ENCODE measurements around the gene ADM2. TPM values are rescaled to one million over a fixed set of nuclear protein-coding genes. Genes with fewer than 3 reads are reported as not detected.

Gene ADM2
- total and polyA plus RNA-seq, 4 donors = 0.06 to 0.15 (median 0.11) TPM

GRCh38 chr22:50490531-50491308, 9.4 kb downstream of the ADM2 start:
- Histone ChIP-seq H3K27me3 (ENCODE audit: control insufficient read depth, insufficient read depth, low read length) (no peaks in the 10 kb centered on the region), H3K4me1 (ENCODE audit: control insufficient read depth, insufficient read depth, low read length) (no peaks in the 10 kb centered on the region), H3K4me3 (ENCODE audit: low read depth, low read length) (no peak overlapping the region), H3K36me3 (ENCODE audit: control insufficient read depth, insufficient read depth, low read length) (no peaks in the 10 kb centered on the region), H3K9me3 (ENCODE audit: control insufficient read depth, insufficient read depth, low read length) (no peaks in the 10 kb centered on the region), H3K27ac (ENCODE audit: low read depth, low read length) (no peak overlapping the region)
- 83% methylated on average over 24 of the region's 27 CpGs for WGBS (ENCODE audit: insufficient coverage)
- DNase-seq (ENCODE audit: low read depth in 4 of 6, low spot score in 6 of 6) = no peak

GRCh38 chr22:50497093-50497492, 15.8 kb downstream of the ADM2 start:
- Histone ChIP-seq H3K4me3 (ENCODE audit: low read depth, low read length) (no peak overlapping the region), H3K36me3 (ENCODE audit: control insufficient read depth, insufficient read depth, low read length) (peaks cover 5% of the 10 kb centered on the region), H3K9me3 (ENCODE audit: control insufficient read depth, insufficient read depth, low read length) (no peaks in the 10 kb centered on the region), H3K27ac (ENCODE audit: low read depth, low read length) (no peak overlapping the region), H3K27me3 (ENCODE audit: control insufficient read depth, insufficient read depth, low read length) (no peaks in the 10 kb centered on the region), H3K4me1 (ENCODE audit: control insufficient read depth, insufficient read depth, low read length) (peaks cover under 1% of the 10 kb centered on the region)
- DNase-seq (ENCODE audit: low read depth in 4 of 6, low spot score in 6 of 6) = no peak
- WGBS (ENCODE audit: insufficient coverage) = 68% methylated on average over 2 of the region's 6 CpGs

GRCh38 chr22:50498322-50498890, 17.1 kb downstream of the ADM2 start:
- no peaks in the 10 kb centered on the region for H3K9me3 ChIP-seq (ENCODE audit: control insufficient read depth, insufficient read depth, low read length)
- no peaks in the 10 kb centered on the region for H3K27me3 ChIP-seq (ENCODE audit: control insufficient read depth, insufficient read depth, low read length)
- 13% methylated on average over 11 of the region's 13 CpGs for WGBS (ENCODE audit: insufficient coverage)
- H3K27ac ChIP-seq (ENCODE audit: low read depth, low read length) = no peak overlapping the region
- H3K4me1 ChIP-seq (ENCODE audit: control insufficient read depth, insufficient read depth, low read length) = peaks cover 11% of the 10 kb centered on the region
- peaks cover 18% of the 10 kb centered on the region for H3K36me3 ChIP-seq (ENCODE audit: control insufficient read depth, insufficient read depth, low read length)
- peak in 2 of 6 donors; percentile 53 to 61 for DNase-seq (ENCODE audit: low read depth in 4 of 6, low spot score in 6 of 6)
- no peak overlapping the region for H3K4me3 ChIP-seq (ENCODE audit: low read depth, low read length)

GRCh38 chr22:50500452-50500851, 19.1 kb downstream of the ADM2 start:
- H3K27ac ChIP-seq (ENCODE audit: low read depth, low read length) = no peak overlapping the region
- no peaks in the 10 kb centered on the region for H3K9me3 ChIP-seq (ENCODE audit: control insufficient read depth, insufficient read depth, low read length)
- peaks cover 38% of the 10 kb centered on the region for H3K36me3 ChIP-seq (ENCODE audit: control insufficient read depth, insufficient read depth, low read length)
- 88% methylated on average over 9 of the region's 12 CpGs for WGBS (ENCODE audit: insufficient coverage)
- H3K4me1 ChIP-seq (ENCODE audit: control insufficient read depth, insufficient read depth, low read length) = peaks cover 11% of the 10 kb centered on the region
- no peak for DNase-seq (ENCODE audit: low read depth in 4 of 6, low spot score in 6 of 6)
- no peak overlapping the region for H3K4me3 ChIP-seq (ENCODE audit: low read depth, low read length)
- H3K27me3 ChIP-seq (ENCODE audit: control insufficient read depth, insufficient read depth, low read length) = no peaks in the 10 kb centered on the region

GRCh38 chr22:50502096-50502495, 20.8 kb downstream of the ADM2 start:
- no peak for DNase-seq (ENCODE audit: low read depth in 4 of 6, low spot score in 6 of 6)
- Histone ChIP-seq H3K27me3 (ENCODE audit: control insufficient read depth, insufficient read depth, low read length) (no peaks in the 10 kb centered on the region), H3K36me3 (ENCODE audit: control insufficient read depth, insufficient read depth, low read length) (peaks cover 51% of the 10 kb centered on the region), H3K27ac (ENCODE audit: low read depth, low read length) (no peak overlapping the region), H3K4me3 (ENCODE audit: low read depth, low read length) (no peak overlapping the region), H3K9me3 (ENCODE audit: control insufficient read depth, insufficient read depth, low read length) (no peaks in the 10 kb centered on the region), H3K4me1 (ENCODE audit: control insufficient read depth, insufficient read depth, low read length) (peaks cover 24% of the 10 kb centered on the region)
- 87% methylated on average over 6 of the region's 6 CpGs for WGBS (ENCODE audit: insufficient coverage)

GRCh38 chr22:50502628-50503474, 21.5 kb downstream of the ADM2 start:
- no peaks in the 10 kb centered on the region for H3K9me3 ChIP-seq (ENCODE audit: control insufficient read depth, insufficient read depth, low read length)
- peak in 1 of 6 donors; percentile 38 for DNase-seq (ENCODE audit: low read depth in 4 of 6, low spot score in 6 of 6)
- no peaks in the 10 kb centered on the region for H3K27me3 ChIP-seq (ENCODE audit: control insufficient read depth, insufficient read depth, low read length)
- no peak overlapping the region for H3K4me3 ChIP-seq (ENCODE audit: low read depth, low read length)
- peaks cover 51% of the 10 kb centered on the region for H3K36me3 ChIP-seq (ENCODE audit: control insufficient read depth, insufficient read depth, low read length)
- peak overlapping the region; percentile 36 for H3K27ac ChIP-seq (ENCODE audit: low read depth, low read length)
- peaks cover 26% of the 10 kb centered on the region for H3K4me1 ChIP-seq (ENCODE audit: control insufficient read depth, insufficient read depth, low read length)
- 82% methylated on average over 22 of the region's 24 CpGs for WGBS (ENCODE audit: insufficient coverage)

GRCh38 chr22:50503475-50504145, 22.3 kb downstream of the ADM2 start:
- Histone ChIP-seq H3K27me3 (ENCODE audit: control insufficient read depth, insufficient read depth, low read length) (no peaks in the 10 kb centered on the region), H3K4me1 (ENCODE audit: control insufficient read depth, insufficient read depth, low read length) (peaks cover 26% of the 10 kb centered on the region), H3K36me3 (ENCODE audit: control insufficient read depth, insufficient read depth, low read length) (peaks cover 51% of the 10 kb centered on the region), H3K27ac (ENCODE audit: low read depth, low read length) (no peak overlapping the region), H3K9me3 (ENCODE audit: control insufficient read depth, insufficient read depth, low read length) (no peaks in the 10 kb centered on the region), H3K4me3 (ENCODE audit: low read depth, low read length) (no peak overlapping the region)
- DNase-seq (ENCODE audit: low read depth in 4 of 6, low spot score in 6 of 6) = no peak
- 97% methylated on average over 14 of the region's 26 CpGs for WGBS (ENCODE audit: insufficient coverage)

- Histone ChIP-seq H3K27ac (ENCODE audit: low read depth, low read length) (no peak overlapping the region), H3K36me3 (ENCODE audit: control insufficient read depth, insufficient read depth, low read length) (peaks cover 51% of the 10 kb centered on the region), H3K27me3 (ENCODE audit: control insufficient read depth, insufficient read depth, low read length) (no peaks in the 10 kb centered on the region), H3K9me3 (ENCODE audit: control insufficient read depth, insufficient read depth, low read length) (no peaks in the 10 kb centered on the region), H3K4me3 (ENCODE audit: low read depth, low read length) (no peak overlapping the region), H3K4me1 (ENCODE audit: control insufficient read depth, insufficient read depth, low read length) (peaks cover 26% of the 10 kb centered on the region)
- DNase-seq (ENCODE audit: low read depth in 4 of 6, low spot score in 6 of 6) = no peak
- WGBS (ENCODE audit: insufficient coverage) = 93% methylated on average over 30 of the region's 44 CpGs
Measured at GRCh38 chr22:50504369-50505211, 23.2 kb downstream of the ADM2 start.

Data from spinal cord (tissue), 10 donors.